ENCODE measurements around the gene GPR55. TPM values are rescaled to one million over a fixed set of nuclear protein-coding genes. Genes with fewer than 3 reads are reported as not detected.
A peak's percentile ranks its signal among the peaks of the same experiment; 100 is the strongest.

Gene GPR55
- total RNA-seq, 1 donor from 2014 or later: not detected

GRCh38 chr2:230925443-230925878, 419 bp upstream of the GPR55 start:
- DNase-seq (ENCODE audit: missing footprints) (no peak), ATAC-seq (no peak)
- intact Hi-C loops (cut with DNase I): no loop called here

- ATAC-seq (no peak), DNase-seq (ENCODE audit: missing footprints) (no peak)
- intact Hi-C loops (cut with DNase I): no loop called here
These were observed 961 bp downstream of the GPR55 start for GRCh38 chr2:230924092-230924469.

- no peak for DNase-seq (ENCODE audit: missing footprints)
- intact Hi-C loops (cut with DNase I): no loop called here
These were observed 1.9 kb downstream of the GPR55 start for GRCh38 chr2:230922951-230923717.

DNA sequence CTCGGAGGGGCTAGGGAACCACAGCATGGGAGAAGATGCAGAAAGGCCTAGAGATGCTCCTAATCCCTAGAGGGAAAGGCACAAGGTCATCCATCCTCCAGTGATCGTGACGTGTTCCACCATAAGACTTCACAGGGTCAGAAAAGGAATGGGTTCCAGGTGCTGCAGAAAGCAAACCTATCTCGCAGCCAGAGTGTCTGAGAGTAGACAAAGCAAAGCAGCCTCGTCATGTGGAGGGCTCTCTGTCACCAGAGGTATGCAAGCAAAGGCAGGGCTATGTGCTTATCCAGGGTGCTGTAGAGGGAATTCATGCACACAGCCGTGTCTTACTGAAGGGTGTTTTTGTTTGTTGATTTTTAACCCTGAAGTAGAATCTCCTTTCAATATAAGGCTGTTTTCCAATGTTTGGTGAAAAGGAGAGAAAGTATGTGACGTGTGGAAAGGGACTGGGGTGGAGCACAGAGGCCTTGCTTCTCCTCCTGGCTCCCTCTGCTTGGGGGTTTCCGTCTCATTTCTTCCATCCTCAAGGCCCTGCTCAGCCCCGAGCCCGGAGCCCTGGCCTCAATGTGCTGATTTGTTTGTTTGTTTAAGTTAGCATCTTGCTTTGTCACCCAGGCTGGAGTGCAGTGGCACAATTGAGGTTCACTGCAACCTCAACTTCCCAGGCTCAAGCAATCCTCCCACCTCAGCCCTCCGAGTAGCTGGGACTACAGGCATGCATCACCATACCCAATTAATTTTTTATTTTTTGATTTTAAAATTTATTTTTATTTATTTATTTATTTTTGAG, 3.0 kb downstream of the GPR55 start:
- ATAC-seq: no peak
- intact Hi-C loops (cut with DNase I): no loop called here
- DNase-seq (ENCODE audit: missing footprints): no peak

More at GRCh38 chr2:230922951-230923717, 1.9 kb downstream of the GPR55 start:
- no peak for ATAC-seq

DNA sequence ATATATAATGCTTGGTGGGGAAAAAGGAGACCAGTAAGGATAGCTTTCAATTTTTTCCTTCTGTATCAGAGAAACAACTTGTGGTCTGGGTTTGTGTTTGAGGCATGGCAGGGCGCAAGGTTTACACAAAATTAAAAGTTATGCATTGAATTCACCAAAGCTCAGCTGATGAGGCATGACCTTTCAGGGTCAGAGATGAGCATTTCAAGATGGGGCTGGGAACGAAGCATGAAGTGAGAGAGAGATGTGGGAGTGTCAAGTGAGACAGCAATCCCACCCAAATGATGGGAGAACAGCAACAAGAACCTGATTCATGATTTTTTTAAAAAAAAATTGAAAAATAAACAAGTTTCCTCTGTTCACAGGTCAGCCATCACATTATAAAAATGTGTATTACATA, 4.9 kb downstream of the GPR55 start:
- intact Hi-C loops (cut with DNase I): no loop called here
- ATAC-seq (no peak), DNase-seq (ENCODE audit: missing footprints) (no peak)

DNA sequence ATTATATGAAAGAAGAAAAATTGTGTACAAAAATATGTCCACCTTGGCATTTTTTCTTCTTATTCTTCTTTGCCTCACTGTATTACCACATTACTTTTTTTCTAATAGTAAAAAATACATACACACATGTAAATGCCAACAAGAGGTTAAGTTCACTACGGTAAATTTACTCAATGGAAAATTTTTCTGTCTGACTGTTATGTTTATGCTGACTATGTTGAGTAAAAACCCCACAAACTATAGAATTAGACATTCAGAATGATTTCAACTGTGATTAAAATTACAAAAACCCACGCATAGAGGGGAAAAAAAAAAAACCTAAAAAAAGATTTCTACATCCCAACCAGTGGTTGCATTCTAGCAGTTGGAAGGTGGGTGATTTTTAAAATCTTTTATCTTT, 5.4 kb downstream of the GPR55 start:
- no peak for DNase-seq (ENCODE audit: missing footprints)
- intact Hi-C loops (cut with DNase I): no loop called here

DNA sequence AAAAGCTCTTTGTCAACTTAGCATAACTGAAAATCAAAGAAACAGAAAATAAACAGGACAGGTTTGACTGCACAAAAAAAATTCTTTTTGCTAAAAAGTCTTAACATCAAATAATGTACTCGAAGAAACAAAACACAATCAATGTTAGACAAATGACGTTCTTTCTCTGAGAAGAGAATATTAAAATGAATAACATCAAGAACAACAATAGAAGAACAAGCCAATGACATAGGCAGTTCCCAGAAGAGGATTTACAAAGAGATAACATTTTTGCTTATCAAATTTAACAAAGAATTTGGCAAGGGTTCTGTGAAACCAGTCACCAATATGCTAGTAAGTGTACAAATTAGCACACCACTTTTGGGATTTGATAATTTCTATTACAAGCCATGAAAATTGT, 5.8 kb downstream of the GPR55 start:
- DNase-seq (ENCODE audit: missing footprints) (no peak), ATAC-seq (no peak)
- intact Hi-C loops (cut with DNase I): no loop called here

More for the DNA sequence above, 5.4 kb downstream of the GPR55 start:
- no peak for ATAC-seq

DNA sequence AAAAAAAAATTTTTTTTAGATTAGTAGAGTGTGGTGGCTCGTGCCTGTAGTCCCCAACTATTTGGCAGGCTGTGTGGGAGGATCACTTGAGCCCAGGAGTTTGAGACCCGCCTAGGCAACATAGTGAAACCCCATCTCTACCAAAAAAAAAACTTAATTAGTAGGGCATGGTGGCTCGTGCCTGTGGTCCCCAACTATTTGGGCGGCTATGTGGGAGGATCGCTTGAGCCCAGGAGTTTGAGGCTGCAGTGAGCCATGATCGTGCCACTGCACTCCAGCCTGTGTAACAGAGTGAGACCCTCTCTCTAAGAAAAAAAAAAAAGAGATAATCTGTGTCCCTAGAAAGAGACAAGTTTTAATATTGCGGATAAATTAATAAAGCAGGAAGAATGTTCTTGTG, 8.8 kb downstream of the GPR55 start:
- intact Hi-C loops (cut with DNase I): no loop called here
- DNase-seq (ENCODE audit: missing footprints): no peak
- ATAC-seq: no peak

DNA sequence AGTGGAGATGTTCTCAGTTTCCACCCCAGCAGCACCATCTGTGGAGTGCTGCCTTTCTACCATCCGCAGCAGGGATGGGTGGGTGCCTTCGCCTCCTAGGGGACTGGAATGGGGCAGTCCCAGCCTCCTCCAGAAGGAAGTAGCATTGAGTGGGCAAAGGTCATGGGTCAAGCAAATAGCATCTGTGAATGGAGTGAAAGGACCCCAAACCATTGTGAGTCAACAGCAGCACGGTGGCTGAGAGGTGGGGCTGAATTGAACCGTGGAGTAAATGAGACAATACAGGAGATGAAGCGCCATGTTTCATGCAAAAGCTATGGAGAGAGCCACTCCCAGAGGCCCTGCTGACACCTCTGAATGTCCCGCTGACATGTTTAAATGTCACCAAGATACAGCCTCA, 9.7 kb downstream of the GPR55 start:
- DNase-seq (ENCODE audit: missing footprints) (no peak), ATAC-seq (no peak)
- intact Hi-C loops (cut with DNase I): no loop called here

DNA sequence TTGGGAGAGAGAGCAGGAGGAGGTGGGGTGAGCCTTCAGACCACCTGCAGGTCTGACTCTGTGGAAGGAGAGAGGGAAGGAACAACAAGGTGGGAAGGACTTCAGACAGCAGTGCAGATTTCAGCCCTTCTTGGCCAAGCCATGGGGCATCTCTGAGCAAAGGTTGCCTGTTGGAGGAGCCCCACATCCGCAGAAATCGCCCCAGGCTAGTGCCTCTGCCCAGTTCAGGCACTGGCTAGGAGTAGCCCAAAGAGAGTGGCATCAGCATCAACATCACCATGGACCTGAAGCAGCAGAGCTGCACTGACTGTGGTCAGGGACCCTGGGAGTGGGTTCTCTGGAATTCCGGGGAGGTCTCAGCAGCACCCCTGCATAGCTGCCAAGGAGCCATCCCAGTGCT, 10.2 kb downstream of the GPR55 start:
- intact Hi-C loops (cut with DNase I): no loop called here
- no peak for ATAC-seq
- peak; percentile 35 for DNase-seq (ENCODE audit: missing footprints)

- ATAC-seq (no peak), DNase-seq (ENCODE audit: missing footprints) (no peak)
- intact Hi-C loops (cut with DNase I): loop anchor here (2.0 kb wide), 1 partner anchor 65 kb away; no protein-coding TSS in a partner anchor
These were observed 11.5 kb downstream of the GPR55 start for GRCh38 chr2:230913406-230914143.

DNA sequence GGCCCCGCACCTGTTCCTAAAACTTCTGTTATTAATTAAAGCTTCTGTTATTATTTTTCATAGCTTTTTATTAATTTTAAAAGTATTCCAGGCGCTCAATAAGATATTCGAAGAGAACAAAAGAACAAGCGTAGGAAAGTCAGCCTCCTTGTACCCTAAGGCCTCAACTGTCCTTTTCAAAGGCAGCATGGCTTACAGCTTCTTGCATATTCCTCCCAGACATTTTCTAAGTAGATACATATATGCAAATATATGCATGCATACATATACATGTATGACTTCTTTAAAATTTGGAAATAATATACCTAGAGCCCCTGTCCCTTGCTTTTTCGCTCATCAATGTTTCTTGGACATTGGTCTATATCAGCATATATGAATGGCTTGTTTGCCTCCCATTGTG, 12.3 kb downstream of the GPR55 start:
- no peak for ATAC-seq
- intact Hi-C loops (cut with DNase I): loop anchor here (2.0 kb wide), 1 partner anchor 64 kb away; no protein-coding TSS in a partner anchor
- DNase-seq (ENCODE audit: missing footprints): no peak

GRCh38 chr2:230912046-230912445, 13.0 kb downstream of the GPR55 start:
- intact Hi-C loops (cut with DNase I): loop anchor here (2.0 kb wide), 1 partner anchor 63 kb away; no protein-coding TSS in a partner anchor
- DNase-seq (ENCODE audit: missing footprints): no peak
- ATAC-seq: no peak

- DNase-seq (ENCODE audit: missing footprints) (no peak), ATAC-seq (no peak)
- intact Hi-C loops (cut with DNase I): no loop called here
These were observed 14.4 kb downstream of the GPR55 start for GRCh38 chr2:230910546-230911177.

GRCh38 chr2:230909841-230910545, 15.0 kb downstream of the GPR55 start:
- ATAC-seq (no peak), DNase-seq (ENCODE audit: missing footprints) (no peak)
- intact Hi-C loops (cut with DNase I): no loop called here

GRCh38 chr2:230908595-230909191, 16.3 kb downstream of the GPR55 start:
- DNase-seq (ENCODE audit: missing footprints) (no peak), ATAC-seq (no peak)
- intact Hi-C loops (cut with DNase I): no loop called here

DNA sequence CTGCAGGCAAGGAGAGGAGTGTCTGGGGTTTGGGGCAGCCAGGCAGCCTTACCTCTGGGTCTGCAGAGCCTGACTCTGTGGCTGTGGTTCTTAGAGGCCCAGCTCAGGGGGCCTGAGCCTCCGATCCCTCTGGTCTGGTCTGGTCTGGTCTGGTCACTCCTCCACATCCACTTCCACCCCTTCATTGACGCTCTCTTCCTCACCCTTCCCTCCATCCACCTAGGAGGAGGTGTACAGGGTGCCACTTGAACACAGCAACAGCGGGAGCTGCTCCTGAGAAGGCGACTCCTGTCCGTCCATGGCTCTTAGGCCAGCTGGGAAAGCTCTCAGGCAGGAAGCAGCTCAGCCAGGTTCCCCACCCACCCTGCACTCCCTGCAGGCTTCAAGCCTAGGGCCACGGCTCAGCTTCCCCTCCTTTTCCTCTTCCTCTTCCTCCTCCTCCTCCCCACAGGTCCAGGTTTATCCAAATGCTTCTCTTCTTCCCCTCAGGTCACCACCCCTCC, 16.9 kb downstream of the GPR55 start:
- DNase-seq (ENCODE audit: missing footprints) (no peak), ATAC-seq (no peak)
- intact Hi-C loops (cut with DNase I): no loop called here
